Activated CD4-positive, alpha-beta T cell treated with anti-CD3 and anti-CD28 coated beads for 24 hours (primary cell): ENCODE results near the gene IQSEC1.
A peak's percentile ranks its signal among the peaks of the same experiment; 100 is the strongest.

Experiments used
- DNase-seq, 2 donors: peaks; one replicate each; pipeline ENCODE4 v3.0.0-alpha.2; 2020; ENCODE audit warnings: low read depth in 2 of 2

Gene IQSEC1

DNA sequence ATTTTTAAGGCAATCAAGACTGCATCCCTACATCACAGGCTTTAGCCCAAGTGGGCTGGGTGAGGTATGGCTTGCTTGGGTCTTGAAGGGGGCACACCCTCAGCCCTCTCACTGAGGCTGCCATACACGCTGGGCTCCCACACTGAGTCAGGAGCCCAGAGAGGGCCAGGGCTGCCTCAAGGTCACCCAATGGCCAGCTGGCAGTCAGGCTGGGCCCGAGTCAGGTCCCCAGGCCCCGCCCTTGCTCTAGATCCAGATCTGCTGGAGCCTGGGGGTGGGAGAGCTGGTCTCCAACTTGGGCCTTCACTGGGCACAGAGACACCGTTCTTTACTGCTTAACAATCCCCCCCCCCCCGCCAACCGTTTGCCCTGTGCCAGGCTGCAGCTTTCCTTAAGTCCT is 88.1 kb downstream of the IQSEC1 start:
- no peak for DNase-seq

DNA sequence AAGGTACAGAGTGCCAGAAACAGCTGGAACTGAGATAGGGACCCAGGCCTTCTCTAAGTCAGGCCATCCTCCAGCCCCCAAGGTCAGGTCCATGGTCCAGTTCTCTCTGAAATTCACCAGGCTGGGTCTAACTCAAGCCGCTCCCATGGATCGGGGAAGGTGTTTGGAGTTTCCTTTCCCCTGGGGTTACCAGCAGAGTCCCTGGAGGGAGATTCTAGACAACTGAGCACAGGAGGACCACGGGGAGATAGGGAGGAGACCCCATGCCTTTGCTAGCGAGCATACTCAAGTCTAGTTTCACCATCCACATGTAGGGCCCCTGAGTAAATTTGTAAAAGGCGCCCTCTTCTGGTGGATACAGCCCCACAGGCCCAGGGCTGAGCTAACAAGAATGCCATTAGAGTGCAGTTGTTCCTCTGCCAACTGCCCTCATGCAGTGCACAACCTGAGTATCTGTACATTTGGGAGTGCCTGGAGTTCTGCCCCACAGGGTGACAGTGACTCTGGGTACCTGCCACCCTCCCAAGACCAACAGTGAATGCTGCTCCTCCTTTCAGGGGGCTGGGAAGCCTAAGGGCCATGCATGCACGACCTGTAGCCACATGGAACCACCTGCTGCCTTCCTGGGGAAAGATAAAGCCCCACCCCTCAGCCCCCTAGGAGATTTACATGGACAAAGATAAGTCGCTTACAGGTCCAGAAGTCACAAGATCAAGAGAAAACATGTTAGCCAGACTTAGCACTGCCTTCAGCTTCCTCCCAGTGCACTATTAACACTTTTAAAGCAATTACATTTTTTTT is 89.0 kb downstream of the IQSEC1 start:
- DNase-seq: peak; percentile 41 to 62

DNA sequence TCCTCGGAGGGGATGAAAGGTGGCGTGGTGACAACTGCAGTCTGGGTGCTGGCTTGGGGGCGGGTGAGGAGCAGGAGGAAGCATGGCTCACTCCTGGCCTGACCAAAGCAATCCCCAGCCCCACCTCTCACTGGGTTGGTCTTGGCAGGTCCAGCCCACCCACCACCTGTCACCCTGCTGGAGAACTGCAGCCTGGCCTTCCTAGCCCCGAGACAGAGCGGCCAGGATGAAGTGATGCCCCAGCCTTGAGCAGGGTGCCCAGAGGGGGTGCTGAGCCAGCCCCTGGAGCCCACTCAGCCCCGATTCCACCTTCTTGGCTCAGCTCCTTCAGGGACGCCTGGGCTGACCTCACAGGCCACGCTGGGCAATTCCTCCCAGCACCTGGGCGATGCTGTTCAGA is 89.9 kb downstream of the IQSEC1 start:
- DNase-seq: no peak

DNA sequence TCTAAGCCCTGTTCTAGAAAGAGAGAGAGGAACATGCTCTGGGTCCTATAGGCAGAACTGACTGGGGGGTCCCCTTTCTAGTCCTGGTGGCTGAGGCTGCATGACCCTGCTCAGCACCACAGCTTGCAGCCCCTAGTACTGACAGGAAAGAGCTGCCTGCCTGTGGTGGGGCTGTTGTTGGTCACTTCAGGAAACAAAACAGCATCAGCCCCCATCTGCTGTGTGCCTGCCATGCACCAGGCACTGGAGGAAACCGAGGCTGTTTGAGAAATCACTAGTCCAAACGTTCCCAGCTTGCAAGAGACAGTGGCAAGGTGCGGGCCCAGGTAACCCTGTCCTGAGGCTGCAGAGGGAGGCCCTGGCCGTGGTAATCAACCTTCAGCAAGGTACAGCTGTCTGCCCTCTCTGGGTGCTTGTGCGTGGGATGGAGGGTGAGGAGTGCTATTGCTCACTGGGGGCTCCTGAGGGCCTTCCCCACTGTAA is 90.6 kb downstream of the IQSEC1 start:
- no peak for DNase-seq

DNA sequence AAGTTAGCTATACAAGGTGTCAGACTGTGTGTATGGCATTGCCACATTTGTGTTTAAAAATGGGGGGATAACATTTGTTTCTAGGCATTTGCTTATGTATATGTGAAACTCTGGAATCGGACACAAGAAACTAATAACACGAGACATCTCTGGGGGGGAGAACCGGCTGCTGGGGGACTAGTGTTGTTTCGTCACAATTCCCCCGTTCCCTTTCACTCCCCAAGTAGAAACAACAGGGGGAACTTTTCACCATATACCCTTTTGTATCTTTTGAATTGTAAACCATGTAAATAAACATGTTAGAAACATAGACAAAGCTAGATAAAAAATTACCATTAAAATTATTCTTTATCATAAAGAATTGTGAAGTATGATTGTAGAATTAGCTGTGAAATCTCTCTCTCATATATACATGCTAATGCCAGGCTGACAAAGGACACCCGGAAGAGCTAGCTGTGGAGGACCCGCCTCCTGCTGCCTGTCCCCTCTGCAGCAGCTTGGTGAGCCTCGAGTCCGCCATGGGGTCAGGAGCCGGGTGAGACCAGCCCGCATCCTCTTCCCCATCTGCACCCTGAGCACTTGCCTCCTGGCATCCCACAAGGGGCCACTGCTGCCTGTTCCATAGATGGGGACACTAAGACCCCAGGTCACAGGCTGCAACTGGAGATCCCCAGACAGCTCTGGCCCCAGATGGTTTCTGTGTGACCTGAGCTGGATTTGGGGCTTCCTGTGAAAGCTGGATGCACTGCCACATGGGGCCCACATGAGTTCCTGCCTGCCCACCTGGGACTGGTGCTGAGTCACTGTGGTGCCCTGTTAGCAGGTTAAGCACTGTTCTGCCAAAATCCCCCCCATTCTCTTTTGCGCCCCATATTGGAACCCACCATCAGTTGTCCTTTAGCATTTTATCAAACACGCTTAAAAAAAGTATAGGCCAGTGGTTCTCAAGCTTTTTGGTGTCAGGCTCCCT is 91.6 kb downstream of the IQSEC1 start:
- no peak for DNase-seq

DNA sequence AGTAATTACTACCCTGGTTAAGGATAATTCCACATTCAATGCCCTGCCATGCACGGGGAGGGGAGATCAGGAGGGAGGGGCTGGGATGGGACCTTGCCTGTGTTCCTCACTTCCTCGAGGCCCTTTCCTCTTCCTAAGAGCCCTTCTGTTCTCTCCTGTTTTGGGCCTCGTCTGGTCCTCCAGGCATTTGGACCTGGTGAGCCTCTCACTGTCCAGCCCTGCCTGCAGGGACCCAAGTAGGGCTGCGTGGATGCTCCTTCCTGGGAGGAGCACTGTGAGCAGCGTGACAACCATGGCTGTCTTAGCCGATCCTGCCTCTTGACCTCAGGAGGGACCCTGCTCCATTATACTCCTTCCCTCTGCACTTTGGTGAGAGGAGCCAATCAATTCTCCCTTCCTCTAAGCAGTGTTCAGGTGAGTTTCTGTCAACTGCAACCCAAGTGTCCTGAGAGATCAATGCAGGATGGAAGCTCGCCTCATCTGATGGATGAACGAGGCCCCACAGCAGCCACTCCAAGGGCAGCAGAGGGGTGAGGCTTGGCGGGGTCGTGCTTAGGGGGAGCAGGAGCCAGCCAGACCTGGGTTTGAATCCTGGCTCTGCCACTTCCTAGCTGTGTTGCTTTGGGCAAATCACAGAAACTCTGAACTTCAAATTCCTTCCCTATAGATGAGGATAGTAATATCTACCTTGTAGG is 92.5 kb downstream of the IQSEC1 start:
- no peak for DNase-seq

DNA sequence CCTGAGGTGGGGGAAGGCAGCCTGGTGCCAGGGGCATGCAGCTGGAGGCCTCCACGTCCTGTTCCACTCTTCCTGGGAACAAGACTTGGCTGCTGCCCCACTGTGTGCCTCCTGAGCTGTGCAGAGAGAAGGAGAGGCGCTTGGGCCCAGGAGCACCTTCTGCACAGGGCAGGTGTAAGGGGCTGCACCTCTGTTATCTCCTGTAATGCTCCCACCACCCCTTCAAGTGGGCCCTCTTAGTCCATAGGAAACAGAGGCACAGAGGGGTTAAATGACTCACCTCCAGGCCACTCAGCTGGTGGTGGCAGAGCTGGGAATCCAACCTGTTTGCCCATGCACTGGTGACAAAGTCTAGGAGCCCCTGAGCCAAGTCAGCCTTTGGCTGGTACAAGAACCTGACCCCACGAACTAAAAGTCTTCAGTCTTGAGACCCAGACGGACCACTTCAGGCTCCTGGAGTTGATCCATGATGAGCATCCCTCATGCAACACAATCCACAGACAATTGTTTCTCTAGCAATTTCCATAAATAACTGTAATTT is 93.2 kb downstream of the IQSEC1 start:
- no peak for DNase-seq

DNA sequence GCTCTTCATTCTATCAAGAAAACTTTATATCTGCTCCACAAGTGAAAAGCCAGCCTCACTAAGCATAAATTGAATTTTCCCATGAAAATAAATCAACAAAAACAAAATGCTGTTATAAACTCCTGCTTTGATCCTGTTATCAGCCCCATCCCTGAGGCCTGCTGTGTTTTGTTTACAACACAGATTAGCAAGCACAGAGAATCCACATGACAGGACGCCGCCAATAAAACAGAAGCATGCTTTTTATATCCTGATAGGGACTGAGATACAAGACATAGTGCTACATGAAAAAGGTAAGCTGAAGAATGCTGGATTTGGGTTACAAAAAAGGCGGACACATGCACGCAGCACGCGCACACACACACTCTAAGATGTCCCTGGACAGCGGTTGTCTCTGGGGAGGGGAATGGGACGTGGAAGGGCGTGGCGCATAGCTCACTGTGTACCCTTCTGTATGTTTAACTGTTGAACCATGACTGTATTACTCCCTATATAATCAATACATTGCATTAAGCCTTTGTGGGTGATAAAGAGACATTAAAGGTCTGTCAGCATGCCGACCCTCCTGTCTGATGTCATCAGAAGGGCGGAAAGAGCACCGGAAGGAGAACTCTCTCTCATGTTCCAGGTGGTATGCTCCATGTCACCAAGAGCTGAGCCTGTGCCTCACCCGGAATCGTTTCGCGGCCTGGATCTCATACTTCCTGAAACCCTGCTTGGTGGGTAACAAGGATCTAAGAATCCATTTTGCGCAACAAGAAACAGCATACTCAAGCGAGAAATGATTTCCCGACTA is 93.9 kb downstream of the IQSEC1 start:
- DNase-seq: no peak

DNA sequence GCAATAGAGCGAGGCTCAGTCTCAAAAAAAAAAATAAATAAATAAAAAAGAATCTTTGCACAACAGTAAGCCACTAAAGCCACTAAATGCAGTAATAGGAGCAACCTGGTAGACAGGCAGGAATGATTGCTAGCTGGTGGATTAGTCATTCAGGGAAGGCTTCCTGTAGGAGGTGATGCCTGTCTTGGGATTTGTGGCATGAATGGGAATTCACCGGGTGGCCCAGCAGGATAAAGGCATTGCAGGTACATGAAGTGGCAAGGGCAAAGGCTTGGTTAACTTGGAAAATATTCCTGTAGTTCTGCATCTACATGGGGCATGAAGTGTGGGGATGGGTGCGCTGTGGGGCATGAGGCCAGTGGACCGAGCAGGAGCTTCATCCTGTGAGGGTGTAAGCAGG is 94.5 kb downstream of the IQSEC1 start:
- DNase-seq: no peak

DNA sequence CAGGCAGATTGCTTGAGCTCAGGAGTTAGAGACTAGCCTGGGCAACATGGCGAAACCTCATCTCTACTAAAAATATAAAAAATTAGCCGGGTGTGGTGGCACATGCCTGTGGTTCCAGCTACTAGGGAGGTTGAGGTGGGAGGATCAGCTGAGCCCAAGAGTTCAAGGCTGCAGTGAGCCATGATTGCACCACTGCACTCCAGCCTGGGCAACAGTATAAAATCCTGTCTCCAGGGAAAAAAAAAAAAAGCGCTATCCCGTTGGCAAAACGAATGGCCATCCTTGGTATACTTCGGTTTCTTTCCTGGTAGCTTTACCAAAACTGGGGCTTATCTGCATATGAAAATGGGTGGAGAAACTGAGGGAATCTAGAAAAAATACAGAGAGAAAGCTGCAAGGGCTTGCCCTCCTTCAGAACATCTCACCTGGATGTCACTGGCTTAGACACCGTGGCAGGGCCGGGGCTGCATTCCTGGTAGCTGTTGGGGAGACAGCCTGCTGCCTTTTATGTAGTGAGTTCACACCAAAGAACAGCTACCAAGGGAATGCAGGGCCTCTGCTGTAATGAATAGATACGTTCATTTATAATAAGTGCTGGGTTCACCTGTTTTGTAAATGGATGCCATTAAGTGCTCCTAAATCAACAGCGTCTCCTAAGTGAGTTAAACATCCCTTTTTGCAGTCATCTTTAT is 96.0 kb downstream of the IQSEC1 start:
- no peak for DNase-seq

DNA sequence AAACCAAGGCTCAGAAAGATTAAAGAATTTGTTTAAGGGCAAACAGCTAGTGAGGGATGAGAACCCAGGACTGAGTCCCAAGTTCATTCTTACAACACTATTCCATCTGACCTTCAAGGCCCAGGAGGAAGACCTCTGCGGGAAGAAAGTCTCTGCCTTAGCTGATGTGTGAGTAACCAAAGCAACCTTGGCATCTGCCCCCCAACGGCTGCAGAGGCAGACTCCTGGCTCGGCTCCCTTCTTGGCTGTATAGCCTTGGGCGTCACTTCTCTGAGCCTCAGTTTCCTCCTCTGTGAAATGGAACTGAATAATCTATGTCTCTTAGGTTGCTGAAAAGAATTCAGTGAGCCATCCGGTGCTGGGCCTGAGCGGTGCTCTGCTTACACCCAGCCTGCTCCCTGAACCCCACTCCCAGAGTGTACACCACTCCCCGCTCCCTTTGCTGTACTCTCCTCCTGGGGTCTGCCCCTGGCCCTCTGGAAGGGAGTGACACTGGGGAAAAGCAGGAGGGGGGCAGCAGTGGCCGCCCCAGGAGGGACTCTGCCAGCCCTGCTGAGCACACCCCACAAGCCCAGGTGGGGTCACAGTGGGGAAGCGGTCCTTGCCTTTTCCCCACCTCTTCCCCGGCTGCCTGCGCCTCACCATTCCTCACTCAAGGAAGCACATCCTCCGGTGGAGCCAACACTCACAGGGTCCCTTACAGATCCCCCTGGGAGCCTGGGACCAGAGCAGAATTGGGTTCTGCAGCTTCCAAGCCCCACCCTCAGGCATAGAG is 97.3 kb downstream of the IQSEC1 start:
- no peak for DNase-seq

DNA sequence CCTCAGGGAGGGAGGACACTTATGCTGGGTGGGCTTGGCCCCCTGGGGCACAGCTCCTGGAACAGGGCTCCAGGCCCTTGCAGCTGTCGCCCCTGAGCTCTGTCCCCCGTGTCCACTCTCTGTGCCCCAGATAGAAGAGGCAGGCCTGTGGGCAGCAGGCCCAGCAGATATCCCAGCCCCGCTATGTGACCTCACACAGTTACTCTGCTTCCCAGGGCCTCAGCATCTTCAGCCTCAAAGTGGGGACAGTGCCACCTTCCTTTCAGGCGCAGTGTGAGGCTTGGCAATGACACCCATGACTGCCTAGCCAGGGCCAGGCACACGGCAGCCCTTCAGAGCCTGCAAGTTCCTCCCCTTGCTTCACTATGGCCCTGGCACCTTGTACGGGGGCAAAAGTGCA is 98.4 kb downstream of the IQSEC1 start:
- no peak for DNase-seq

DNA sequence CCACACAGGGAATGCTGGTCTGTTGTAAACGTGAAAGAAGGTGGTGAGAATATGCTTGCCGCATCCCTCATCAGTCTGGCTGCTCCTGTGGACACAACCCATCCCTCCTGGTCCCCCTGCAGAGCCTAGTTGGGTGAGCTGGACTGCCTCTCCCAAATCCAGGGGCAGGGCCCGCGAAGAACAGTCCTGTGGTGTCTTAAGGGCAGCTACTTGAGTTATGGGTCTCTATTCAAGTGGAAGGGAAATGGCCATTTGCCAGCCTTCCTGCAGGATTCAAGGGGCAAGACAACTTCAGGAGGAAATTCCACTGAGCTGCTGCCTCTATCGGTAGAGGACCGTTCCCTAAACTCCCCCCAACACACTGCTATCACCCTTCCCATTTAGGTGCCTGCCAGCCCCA is 98.9 kb downstream of the IQSEC1 start:
- DNase-seq: no peak

DNA sequence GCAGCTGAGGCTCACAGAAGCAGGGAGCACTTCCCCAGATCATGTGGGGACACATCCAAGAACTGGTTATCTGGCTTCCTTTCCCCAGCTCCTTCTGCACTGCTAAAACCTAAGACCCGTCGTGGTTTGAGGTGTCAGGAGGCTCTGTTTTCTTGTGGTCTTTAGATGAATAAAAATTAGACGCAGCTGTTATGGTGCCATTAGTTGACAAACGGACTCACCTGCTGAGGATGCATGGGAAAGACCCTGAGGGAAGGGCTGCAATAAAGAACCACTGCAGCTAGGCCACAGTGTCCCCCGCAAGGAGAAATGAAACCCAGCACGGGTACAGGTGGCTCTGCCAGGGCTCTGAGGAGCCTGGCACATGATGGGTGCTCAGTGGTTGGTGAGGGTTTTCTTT is 99.4 kb downstream of the IQSEC1 start:
- no peak for DNase-seq

DNA sequence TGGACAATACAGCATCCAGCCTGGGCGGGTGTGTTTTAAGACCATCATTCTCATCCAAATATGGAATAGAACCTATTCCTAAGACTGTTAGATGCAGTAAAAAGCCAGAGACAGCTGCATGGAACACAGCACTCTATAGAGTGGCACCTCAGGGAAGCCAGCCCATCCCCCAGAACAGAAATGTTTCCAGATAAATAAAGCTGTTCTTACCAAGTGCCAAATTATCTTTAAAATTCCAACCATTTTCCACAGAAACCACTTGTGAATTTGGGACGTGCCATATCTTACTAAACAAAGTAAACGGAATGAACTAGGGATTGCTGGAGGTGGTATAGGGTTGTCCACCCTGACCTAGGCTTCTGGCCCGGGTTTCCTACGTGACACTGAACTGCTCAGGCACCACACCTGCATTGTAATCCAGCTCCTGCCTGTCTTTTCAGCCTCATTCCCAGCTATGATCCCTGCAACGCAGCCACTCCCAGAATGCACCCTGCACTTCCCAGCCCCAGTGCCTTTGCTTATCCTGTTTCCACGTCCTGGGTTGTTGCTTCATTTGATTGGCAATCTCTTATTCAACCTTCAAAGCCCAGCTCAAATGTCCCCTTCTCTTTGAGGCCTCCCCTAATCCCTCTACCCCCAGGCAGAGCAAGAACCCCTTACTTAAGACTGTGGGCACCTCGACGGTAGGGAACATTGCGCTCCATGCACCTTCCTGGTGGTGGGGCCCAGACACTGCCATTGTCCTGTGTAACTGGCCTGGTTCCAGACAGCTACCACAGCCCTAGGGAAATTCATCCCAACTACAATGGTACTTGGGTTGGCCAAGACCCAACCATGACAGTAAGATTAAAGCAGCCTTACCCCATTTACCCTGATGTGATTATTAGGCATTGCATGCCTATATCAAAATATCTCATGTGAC is 100.2 kb downstream of the IQSEC1 start:
- no peak for DNase-seq

DNA sequence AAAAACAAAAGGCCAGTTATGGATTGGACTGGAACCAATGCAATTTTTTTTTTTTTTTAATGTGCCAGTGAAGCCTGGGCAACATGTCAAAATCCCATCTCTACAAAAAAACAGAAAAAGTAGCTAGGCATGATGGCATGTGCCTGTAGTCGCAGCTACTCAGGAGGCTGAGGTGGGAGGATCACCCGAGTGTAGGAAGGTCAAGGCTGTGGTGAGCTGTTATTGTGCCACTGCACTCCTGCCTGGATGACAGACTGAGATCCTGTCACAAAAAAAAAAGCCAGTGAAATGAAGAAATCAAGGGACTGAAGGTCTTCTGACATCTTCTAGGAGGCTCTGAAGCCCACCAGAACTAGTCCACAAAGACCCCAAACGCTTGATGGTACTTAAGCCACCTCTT is 101.2 kb downstream of the IQSEC1 start:
- no peak for DNase-seq

DNA sequence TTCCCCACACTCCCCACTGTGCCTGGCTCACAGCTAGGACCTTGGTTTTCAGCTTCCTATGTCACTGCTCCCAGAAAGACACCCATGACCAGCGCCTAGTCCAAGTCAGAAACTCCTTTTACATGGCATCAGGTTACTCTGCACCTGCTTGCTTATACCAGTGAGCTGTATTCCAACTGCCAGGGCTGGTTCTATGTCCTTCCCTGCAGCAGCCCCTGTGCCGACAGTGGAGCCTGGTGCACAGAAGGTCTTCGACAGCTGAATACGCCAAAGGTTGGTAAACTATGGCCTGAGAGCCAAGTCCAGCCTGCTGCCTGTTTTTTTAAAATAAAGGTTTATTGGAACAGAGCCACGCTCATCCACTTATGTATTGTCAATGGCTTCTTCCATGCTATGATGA is 102.5 kb downstream of the IQSEC1 start:
- no peak for DNase-seq

DNA sequence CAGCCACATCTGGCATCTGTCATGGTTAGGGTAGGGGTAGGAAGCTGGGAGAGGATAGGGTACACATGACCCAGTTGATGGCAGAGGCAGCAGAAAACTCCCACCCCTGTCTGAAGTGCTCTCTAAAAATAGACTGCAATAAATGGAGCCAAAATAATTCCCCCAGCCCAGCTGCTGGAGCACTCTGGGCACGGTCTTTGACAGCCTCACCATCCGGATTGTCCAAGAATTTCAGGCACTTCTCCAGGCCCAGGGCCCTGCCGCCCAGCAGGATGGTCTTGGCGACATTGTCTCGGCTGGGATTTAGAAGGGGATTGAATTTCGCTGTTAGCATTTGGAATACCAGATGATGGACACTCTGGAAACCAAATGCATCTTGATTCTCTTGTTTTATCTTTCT is 103.7 kb downstream of the IQSEC1 start:
- no peak for DNase-seq

DNA sequence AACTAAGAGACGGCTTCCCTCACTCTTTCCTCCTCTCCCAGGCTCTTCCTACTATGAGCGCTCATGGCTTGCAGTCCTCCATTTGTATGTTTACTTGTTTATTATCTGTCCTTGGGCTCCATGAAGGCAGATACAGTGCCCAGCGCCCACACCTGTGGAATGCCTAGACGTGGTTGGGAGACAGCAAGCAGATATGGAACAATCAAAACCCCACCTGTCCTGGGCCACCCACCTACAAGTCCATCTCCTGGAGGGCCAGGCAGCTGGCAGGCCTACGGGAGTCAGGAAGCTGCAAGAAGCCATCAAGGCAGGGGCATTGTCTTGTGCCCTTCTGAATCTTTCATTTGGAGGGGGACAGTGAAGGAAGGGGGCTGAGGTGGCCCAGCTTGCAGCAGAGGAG is 104.7 kb downstream of the IQSEC1 start:
- DNase-seq: no peak
